Activated CD4-positive, alpha-beta T cell treated with anti-CD3 and anti-CD28 coated beads, Interleukin-2, amount 50 U/mL, for 48 hours (primary cell): ENCODE measurements around the gene CABLES2.
"Not testable (repeated sequence)": the region's sequence is repeated elsewhere in the genome, so short reads cannot be mapped to it uniquely, and the experiment has no call there.

Experiments used
- DNase-seq, 2 experiments: peaks; one replicate each; pipeline ENCODE4 v3.0.0-alpha.2; 2020

The CABLES2 gene

GRCh38 chr20:62433658-62434497 lies 26.8 kb upstream of the CABLES2 start:
- DNase-seq, result no peak

GRCh38 chr20:62430866-62431447 lies 23.9 kb upstream of the CABLES2 start:
- no peak for DNase-seq

GRCh38 chr20:62430311-62430853 lies 23.3 kb upstream of the CABLES2 start:
- DNase-seq, result no peak

GRCh38 chr20:62429455-62430310 lies 22.6 kb upstream of the CABLES2 start:
- DNase-seq, result no peak

- DNase-seq, result no peak
These were observed 21.6 kb upstream of the CABLES2 start for GRCh38 chr20:62428396-62429295.

GRCh38 chr20:62428002-62428372 lies 20.9 kb upstream of the CABLES2 start:
- no peak for DNase-seq

GRCh38 chr20:62427172-62428001 lies 20.3 kb upstream of the CABLES2 start, which contains the start of gene RBBP8NL:
RBBP8NL (minus strand) TSS chr20:62427539; CDS start chr20:62419647, 7,892 bp downstream.
- DNase-seq, result no peak

GRCh38 chr20:62426699-62427131 lies 19.6 kb upstream of the CABLES2 start:
- no peak for DNase-seq

- not testable (repeated sequence) for DNase-seq
These were observed 18.9 kb upstream of the CABLES2 start for GRCh38 chr20:62426059-62426348.

- DNase-seq, result no peak
These were observed 18.4 kb upstream of the CABLES2 start for GRCh38 chr20:62425281-62426058.

GRCh38 chr20:62424249-62425107 lies 17.4 kb upstream of the CABLES2 start:
- no peak for DNase-seq

- no peak for DNase-seq
These were observed 16.2 kb upstream of the CABLES2 start for GRCh38 chr20:62423326-62423706.

GRCh38 chr20:62422636-62423325 lies 15.7 kb upstream of the CABLES2 start:
- no peak for DNase-seq

GRCh38 chr20:62421716-62421990 lies 14.6 kb upstream of the CABLES2 start:
- DNase-seq, result no peak

GRCh38 chr20:62420846-62421715 lies 14.0 kb upstream of the CABLES2 start:
- no peak for DNase-seq

- no peak for DNase-seq
These were observed 12.7 kb upstream of the CABLES2 start for GRCh38 chr20:62419759-62420158.

- no peak for DNase-seq
These were observed 11.8 kb upstream of the CABLES2 start for GRCh38 chr20:62418709-62419487.
